HT-29 (cell line): ENCODE measurements around the gene STK10. TPM values are rescaled to one million over a fixed set of nuclear protein-coding genes. Genes with fewer than 3 reads are reported as not detected.
A peak's percentile ranks its signal among the peaks of the same experiment; 100 is the strongest.
"Not testable (repeated sequence)": the region's sequence is repeated elsewhere in the genome, so short reads cannot be mapped to it uniquely, and the experiment has no call there.

ENCODE experiments used
- DNase-seq: peaks from one replicate; pipeline ENCODE4 v3.0.0-alpha.2; 2015; ENCODE audit warnings: low spot score
- total RNA-seq: library from RNA; depleted of rRNA; stranded (reverse); fragments of >200 nt; shearing (Covaris generic); gene quantifications from 2 replicates; pipeline ENCODE4 v1.2.3, GENCODE V29; 2014; rRNA removed

The STK10 gene
- total RNA-seq, result 19.0 and 19.9 TPM in 2 replicates

DNA sequence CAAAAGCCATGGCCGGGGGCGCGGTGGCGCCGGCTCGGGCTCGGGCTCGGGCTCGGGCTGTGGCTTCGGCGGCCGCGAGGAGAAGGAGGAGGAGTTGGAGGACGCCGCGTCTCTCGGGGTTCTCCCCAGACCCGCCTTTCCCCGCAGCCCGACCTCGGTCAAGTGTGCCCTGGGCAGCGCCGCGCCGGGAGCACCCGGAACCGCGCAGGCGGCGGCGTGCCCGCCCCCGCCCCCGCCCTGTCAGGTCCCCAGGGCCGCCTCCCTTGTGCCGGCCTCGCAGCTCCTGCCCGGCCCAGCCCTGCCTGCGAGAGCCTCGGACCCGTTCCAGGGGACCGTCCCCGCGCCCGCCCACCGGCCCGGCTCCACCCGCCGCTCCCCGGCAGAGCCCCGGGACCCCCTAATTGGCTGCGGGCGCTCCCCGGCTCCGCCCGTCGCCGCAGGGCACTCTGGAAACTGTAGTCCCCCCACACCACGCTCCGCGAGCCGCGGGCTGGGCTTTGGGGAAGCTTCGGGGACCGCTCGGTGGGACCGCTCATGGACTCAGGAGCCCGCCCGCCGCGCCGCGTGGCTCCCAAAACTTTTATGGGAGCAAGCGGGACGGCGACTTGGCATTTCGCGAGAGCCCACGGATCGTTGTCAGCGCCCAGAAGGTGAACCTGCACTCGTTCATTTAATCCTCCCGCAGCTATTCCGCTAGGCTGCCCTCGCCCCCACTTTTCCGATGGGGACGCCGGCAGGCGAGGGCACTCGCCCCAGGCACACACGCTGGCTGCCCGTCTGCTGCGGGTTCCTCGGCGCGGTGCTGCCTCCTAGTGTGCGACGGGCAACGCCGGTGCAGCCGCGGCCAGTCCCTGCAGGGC, at the start of gene STK10:
Gene STK10, minus strand, starts transcription at position 192 of the 860 bp plus-strand sequence. Its CDS starts 182 bp downstream, at position 10.
- DNase-seq, result peak; percentile 92

DNA sequence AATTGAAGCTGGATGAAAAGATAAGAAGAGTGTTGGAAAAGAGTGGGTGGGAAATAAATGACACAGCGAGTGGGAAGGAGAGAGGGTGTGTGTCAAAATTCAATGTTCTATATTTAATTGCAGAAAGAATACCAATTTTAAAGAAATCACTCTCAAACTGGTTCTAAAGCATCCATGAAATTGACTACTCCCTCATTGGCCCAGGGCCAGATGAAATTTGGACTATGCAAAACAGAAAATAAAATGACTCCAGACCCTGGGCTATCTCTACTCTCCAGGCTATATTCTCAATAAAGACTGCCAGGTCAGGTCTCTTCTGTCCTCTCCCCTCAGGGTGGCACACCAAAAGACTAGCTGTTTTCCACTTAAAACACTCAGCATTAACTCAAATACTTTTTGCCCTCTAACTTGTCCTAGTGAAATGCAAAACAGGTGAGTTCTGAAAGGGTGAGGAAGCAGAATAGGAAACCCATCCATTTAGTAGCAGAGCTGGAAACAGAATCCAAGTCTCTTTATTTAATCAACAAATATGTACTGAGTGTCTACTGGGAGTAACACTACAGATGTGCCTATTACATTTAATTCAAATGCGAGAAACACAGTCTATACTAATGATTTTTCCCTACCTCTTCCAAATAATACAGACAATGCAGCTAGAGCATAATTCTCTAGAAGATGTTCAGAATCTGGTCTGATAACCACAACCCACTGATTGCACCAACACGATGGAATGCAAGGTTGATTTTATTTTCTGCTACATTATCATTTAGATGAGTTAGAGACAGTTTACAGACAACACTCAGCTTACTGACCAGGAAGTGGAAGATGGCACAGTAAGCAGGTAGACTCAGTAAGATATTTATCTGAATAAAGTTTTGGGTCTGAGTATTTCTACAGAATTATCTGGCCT, 48.1 kb upstream of the STK10 start:
- DNase-seq, result peak; percentile 65

DNA sequence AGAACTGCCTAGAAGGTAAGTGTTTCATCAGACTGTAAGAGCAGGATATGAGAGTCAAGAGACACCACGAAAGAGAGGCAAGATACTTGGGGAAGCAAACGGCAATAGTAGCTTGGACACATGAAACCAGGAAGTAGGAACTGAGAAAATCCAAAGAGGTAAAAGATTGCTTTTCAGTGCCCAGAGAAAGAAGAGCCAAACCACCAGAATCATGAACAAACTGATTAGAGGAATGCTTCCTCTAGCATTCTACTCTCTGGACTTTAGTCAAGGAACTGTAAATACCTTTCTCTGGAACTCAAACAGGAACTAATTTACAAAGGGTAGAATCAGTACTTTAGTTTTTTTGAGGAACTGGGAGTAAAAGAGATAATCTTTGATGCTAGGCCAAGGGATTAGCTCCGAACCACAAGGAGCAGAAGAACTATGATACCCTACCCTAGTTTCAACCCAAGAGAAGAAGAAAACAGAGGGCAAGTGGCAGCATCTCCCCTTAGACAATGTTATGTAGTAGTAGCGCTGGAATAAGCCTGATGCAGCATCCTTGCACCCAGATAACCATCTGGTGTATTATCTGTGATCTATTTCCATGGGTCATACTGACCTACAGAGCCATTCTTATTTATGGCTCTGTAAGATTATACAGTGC, 47.2 kb upstream of the STK10 start:
- peak; percentile 34 for DNase-seq

DNA sequence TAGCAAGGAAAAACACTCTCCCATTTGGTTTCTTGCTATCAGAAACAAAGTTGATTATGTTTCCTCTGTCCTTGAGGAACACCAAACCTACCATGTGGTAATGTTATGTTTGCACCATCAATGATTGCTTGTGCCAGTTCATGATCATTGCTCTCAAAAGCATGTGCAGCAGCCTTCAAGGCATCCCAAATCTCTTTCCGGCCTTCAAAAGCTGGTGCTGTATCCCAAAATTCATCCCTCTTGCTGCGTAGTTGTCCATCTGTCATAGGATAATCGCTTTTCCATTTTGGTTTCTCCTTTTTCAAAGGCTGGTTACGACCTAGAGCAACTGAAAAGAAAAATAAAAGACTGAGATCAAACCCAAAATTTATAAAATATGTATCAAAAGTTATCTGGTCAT, 46.0 kb upstream of the STK10 start:
- no peak for DNase-seq

DNA sequence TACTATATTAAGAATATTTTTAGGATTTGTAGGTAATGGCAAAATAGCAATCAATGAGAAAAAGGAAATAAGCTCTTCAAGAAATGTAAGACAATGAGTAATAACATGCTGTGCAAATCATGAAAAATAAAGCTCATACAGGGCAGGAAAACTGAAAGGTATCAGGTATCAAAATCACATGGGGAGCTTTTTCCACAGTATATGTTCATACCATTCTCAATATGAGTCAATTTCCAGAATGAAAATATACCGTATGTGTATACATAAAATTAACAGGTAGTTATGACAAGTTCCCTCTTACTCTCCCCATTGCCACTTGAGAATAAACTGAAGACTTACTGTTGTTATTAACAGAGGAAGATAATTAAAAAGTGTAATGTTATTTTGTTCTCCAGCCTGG, 41.9 kb upstream of the STK10 start:
- DNase-seq, result no peak

DNA sequence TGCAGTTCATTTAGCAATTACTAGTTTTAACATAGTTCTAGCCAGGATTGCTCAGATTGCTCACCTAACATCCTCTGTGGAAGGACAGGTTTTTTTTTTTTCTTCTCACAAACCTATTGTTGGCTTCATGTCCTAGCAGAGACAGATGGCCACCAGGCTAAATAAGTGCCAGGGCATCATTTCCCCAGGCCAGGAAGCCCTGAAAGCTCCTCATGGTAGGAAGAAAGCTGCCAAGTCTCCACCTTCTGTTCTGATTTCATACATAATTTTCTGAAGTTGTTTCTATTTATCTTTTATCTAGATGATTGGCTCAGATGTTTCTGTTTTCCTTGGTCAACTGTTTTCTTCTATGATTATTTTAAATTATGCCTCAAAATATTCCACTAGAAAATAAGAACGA, 37.0 kb upstream of the STK10 start:
- no peak for DNase-seq

DNA sequence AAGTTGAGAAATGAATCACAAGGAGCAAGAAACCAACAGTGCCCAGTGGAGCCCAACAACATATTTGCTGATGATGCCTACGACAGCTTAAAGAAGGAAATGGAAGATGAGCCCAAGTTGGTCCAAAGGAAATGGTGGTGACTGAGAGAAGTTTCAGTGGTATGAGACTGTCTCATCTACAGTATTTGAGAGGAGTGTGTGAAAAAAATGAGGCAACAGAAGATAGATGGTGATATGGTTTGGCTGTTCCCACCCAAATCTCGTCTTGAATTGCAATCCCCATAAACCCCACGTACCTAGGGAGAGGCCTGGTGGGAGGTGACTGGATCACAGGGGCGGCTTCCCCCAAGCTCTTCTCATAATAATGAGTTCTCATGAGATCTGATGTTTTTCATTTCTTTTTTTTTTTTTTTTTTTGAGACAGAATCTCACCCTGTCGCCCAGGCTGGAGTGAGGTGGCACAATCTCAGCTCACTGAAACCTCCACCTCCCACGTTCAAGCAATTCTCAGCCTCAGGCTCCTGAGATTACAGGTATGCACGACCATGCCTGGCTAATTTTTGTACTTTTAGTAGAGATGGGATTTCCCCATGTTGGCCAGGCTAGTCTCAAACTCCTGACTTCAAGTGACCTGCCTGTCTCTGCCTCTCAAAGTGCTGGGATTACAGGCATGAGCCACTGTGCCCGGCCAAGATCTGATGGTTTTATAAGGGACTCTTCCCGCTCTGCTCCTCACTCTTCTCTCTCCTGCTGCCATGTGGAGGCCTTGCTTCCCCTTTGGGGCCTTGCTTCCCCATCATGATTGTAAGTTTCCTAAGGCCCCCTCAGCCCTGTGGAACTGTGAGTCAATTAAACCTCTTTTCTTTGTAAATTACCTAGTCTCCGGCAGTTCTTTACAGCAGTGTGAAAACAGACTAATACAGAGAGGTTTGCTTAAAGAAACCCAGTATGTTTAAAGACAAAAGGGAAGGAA, 36.2 kb upstream of the STK10 start:
- DNase-seq, result no peak

DNA sequence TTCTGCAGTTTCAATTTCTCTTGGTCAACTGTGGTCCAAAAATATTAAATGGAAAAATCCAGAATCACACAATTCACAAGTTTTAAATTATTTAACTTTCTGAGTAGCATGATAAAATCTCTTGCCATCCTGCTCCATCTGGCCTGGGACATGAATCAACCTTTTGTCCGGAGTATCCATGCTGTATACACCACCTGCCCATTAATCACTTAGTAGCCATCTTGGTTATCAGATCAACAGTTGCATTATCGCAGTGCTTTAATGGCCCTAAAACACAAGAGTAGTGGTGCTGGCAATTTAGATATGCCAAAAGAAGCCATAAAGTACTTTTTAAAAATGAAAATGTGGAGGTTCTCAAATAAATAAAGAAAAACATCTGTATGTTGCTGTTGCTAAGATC, 31.3 kb upstream of the STK10 start:
- no peak for DNase-seq

DNA sequence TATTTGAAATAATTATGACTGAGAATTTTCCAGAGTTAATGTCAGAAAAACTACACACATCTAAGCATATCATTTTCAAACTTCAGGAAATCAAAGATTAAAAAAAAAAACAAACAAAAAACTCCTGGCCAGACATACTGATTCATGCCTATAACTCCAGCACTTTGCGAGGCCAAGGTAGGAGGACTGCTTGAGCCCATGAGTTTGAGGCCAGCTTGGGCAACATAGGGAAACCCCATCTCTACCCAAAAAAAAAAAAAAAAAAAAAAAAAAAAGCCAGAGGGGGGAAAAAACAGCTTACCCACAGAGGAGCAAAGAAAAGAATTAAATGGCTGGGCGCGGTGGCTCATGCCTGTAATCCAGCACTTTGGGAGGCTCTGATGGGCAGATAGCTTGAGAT, 28.3 kb upstream of the STK10 start:
- DNase-seq, result no peak

DNA sequence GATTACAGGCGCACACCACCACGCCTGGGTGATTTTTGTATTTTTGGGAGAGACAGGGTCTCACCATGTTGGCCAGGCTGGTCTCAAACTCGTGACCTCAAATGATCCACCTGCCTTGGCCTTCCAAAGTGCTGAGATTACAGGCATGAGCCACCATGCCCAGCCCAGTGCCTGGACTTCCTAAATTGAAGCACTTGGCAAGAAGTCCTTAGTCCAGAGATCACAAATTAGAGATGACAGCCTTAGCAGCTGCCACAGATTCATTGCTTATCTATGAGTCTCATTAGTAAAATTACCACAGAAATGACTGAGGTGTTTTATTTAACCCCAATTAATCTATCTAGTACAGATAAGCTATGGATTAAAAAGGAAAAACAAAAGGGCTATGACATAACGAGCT, 25.1 kb upstream of the STK10 start:
- DNase-seq, result no peak

DNA sequence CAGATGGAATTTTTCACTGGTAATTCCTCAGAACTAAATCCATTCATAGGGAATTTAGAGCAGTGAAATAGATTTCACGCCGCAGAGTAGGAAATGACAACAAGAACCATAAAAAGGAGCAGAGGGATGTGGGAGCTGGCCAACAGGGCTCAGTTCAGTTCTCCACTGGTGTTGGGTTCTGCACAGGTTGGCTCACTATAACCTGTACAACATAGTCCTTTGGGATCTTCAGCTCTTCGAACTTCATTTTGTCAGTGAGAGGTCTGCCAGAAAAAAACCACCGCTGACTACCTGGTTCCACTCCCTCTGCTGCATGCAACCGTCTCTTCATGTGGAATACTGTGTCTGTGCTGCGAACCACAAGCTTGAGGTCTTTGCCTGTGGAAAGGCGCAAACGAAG, 23.7 kb upstream of the STK10 start:
- no peak for DNase-seq

DNA sequence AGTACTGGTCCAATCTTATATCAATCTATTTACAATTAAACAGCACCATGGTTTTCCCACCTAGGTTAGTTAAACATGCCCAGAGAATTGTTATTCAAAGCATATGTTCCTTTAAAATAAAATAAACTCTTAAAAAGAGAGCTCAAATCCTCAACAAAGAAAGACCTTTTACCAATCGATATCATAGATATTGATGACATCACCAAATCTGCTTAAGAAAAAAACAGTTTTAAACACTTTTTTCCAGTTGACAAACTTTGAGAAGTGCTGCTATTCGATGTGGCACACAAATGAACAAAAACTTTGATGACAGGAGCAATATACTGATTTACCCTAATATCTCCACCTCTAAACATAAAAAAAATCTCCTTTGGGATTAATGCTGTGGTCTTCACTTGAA, 21.7 kb upstream of the STK10 start:
- DNase-seq, result no peak

DNA sequence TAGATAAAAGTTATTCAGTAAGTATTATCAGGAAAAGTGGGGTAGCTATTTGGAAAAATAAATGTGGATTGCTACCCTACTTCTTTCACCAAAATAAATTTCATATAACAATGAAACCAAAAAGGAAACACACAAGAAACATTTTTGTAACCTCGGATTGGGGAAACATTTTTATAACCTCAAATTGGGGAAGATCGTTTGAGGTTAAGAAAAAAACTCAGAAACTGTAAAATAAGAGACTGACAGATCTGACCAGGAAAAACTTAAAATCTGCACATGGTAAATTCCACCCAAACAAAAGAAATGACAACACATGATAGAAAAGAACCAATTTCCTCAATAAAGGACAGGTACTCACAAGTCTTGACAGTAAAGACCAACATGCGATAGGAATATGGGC, 19.5 kb upstream of the STK10 start:
- DNase-seq, result no peak

DNA sequence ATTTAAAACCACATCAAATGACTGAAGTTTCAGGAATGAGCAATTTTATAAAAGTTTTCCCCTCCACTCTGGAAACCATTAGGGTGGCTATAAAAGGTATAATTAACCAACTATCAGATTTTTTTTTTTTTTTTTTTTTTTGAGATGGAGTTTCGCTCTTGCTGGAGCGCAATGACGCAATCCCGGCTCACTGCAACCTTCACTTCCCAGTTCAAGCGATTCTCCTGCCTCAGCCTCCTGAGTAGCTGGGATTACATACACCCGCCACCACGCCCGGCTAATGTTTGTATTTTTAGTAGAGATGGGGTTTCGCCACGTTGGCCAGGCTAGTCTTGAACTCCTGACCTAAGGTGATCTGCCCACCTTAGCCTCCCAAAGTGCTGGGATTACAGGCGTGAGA, 18.0 kb upstream of the STK10 start:
- DNase-seq, result not testable (repeated sequence)

DNA sequence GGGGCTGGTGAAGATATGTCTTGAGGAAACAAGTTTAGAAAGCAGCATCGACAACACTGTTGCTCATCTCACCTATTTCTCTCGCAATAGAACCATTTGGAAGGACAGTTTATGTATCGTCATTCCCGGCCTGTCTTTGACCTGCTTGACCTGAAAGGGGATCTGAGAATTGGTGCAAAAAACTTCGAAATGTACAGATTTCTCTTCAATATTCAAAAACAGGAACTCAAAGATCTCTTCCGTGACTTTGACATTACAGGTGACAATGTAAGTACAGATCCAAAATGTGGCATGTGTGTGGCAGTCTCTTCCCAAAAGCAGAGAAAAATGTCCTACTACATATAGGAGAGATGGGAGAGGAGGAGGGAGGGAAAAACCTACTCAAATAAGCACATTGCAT, 12.5 kb upstream of the STK10 start:
- no peak for DNase-seq

DNA sequence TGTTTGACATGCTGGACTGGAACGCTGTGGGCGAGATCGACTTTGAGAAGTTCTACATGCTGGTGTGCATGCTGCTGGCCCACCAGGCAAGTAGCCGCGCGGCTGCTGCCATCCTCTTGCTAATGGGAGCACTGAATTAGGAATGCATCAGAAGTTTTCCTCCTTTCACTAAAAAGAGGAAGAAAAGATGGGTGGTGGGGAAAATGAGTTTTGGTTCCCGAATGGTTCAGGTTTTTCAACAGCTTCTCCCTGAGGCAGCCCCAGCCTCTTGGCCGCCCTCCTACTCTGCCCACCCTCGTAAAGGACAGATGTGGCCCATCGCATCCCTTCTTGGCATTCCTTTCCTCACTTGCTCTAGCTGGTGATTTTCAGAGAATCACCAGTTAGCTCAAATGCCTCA, 11.4 kb upstream of the STK10 start:
- DNase-seq, result no peak

DNA sequence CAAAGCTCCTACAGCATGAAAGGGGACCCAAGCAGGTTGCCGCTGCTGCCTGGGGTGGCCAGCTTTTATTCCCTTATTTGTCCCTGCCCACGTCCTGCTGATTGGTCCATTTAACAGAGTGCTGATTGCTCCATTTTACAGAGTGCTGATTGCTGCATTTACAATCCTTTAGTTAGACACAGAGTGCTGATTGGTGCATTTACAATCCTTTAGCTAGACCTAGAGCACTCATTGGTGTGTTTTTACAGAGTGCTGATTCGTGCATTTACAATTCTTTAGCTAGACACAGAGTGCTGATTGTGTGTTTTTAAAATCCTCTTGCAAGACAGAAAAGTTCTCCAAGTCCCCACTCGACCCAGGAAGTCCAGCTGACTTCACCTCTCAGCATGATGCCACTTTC, 9.8 kb upstream of the STK10 start:
- DNase-seq, result not testable (repeated sequence)

DNA sequence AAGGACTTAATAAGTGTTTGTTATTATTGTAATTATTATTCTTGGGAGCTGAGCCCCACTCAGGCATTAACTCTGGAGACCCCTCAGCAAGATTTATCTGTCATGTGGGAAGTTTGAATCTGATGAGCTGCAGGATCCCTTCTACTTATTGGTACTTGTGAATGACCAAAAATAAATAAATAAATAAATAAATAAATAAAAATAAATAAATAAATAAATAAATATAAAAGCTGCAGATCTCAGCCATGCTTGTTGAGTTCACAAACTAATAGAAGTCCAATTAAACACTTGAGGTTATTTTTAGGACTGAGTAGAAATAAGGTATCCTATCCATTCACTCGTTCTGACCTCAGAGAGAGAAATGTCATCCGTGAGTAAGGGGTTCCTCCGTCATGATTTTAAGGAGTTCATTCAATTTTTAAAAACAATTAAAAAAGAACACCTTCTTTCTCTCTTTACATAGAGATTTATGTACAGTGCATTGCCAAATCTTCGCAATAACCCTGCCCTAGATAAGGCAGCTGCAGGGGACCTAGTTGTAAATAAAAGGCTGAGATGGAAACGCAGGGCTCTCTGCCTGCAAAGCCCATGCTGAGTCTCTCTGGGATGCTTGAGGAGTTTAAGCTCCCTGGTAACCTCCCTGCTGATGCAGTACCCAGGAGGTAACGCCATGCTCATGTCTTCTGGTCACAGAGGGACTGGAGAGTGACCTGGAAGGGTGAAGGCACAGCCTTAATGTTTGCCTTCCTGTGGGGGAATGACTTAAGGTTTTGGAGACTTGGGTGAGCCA, 7.2 kb upstream of the STK10 start:
- DNase-seq, result no peak

DNA sequence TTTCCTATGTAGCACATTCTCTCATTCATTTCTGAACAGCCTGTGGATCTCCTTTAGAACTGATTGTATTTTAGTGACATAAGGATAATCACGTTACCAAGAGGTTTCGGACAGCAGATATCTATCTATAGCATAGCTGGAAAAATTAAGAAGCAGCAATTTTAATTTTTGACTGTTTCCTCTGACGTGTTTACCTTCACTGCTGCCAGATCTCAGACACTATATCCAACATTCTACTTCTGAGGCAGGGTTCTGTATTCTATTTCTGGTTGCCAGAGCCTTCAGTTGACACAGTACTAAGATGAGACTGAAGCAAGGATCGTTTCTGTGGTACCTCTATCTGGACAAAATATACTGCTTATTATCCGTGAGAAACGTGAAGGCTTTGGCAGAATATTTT, 5.8 kb upstream of the STK10 start, which contains the start of gene EFCAB9:
Gene EFCAB9, plus strand, starts transcription at position 301 of the 400 bp plus-strand sequence. Its CDS starts 1 bp downstream, at position 302.
- DNase-seq, result no peak
